ENCODE results near the gene STEAP3.

STEAP3 gene

GRCh38 chr2:119288576-119288975, 64.9 kb downstream of the STEAP3 start:
- TF ChIP-seq, protein P1, sequence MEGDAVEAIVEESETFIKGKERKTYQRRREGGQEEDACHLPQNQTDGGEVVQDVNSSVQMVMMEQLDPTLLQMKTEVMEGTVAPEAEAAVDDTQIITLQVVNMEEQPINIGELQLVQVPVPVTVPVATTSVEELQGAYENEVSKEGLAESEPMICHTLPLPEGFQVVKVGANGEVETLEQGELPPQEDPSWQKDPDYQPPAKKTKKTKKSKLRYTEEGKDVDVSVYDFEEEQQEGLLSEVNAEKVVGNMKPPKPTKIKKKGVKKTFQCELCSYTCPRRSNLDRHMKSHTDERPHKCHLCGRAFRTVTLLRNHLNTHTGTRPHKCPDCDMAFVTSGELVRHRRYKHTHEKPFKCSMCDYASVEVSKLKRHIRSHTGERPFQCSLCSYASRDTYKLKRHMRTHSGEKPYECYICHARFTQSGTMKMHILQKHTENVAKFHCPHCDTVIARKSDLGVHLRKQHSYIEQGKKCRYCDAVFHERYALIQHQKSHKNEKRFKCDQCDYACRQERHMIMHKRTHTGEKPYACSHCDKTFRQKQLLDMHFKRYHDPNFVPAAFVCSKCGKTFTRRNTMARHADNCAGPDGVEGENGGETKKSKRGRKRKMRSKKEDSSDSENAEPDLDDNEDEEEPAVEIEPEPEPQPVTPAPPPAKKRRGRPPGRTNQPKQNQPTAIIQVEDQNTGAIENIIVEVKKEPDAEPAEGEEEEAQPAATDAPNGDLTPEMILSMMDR (IDR thresholded peaks at IDR 0.05): no peak
- H3K4me1 ChIP-seq: peaks cover 35% of the 10 kb centered on the region
- H3K79me2 ChIP-seq: no peaks in the 10 kb centered on the region
- no peaks in the 10 kb centered on the region for H3K27me3 ChIP-seq (ENCODE audit: control insufficient read depth, insufficient read depth, low read length)
- no peak overlapping the region for H2AFZ ChIP-seq
- H3K9me3 ChIP-seq (ENCODE audit: control insufficient read depth, low read length): no peaks in the 10 kb centered on the region
- H3K4me2 ChIP-seq (ENCODE audit: low read length): no peak overlapping the region
- H3K27ac ChIP-seq: no peak overlapping the region
- no peaks in the 10 kb centered on the region for H3K36me3 ChIP-seq (ENCODE audit: control insufficient read depth, insufficient read depth, low read length)
- no peak overlapping the region for H3K9ac ChIP-seq
- no peak overlapping the region for H3K4me3 ChIP-seq (ENCODE audit: low read depth, low read length)

GRCh38 chr2:119289093-119289492, 65.5 kb downstream of the STEAP3 start:
- Histone ChIP-seq H3K9me3 (ENCODE audit: control insufficient read depth, low read length) (no peaks in the 10 kb centered on the region), H3K36me3 (ENCODE audit: control insufficient read depth, insufficient read depth, low read length) (no peaks in the 10 kb centered on the region), H3K9ac (no peak overlapping the region), H3K4me2 (ENCODE audit: low read length) (no peak overlapping the region), H3K4me1 (peaks cover 33% of the 10 kb centered on the region), H3K4me3 (ENCODE audit: low read depth, low read length) (no peak overlapping the region), H2AFZ (no peak overlapping the region), H3K79me2 (no peaks in the 10 kb centered on the region), H3K27me3 (ENCODE audit: control insufficient read depth, insufficient read depth, low read length) (no peaks in the 10 kb centered on the region), H3K27ac (no peak overlapping the region)
- TF ChIP-seq, protein P1 (IDR thresholded peaks at IDR 0.05): no peak

GRCh38 chr2:119289642-119290041, 66.0 kb downstream of the STEAP3 start:
- no peaks in the 10 kb centered on the region for H3K79me2 ChIP-seq
- H3K4me2 ChIP-seq (ENCODE audit: low read length): no peak overlapping the region
- no peaks in the 10 kb centered on the region for H3K9me3 ChIP-seq (ENCODE audit: control insufficient read depth, low read length)
- H3K4me1 ChIP-seq: peaks cover 34% of the 10 kb centered on the region
- no peak overlapping the region for H3K27ac ChIP-seq
- no peaks in the 10 kb centered on the region for H3K36me3 ChIP-seq (ENCODE audit: control insufficient read depth, insufficient read depth, low read length)
- H3K9ac ChIP-seq: no peak overlapping the region
- TF ChIP-seq, protein P1 (IDR thresholded peaks at IDR 0.05): no peak
- H3K27me3 ChIP-seq (ENCODE audit: control insufficient read depth, insufficient read depth, low read length): no peaks in the 10 kb centered on the region
- H3K4me3 ChIP-seq (ENCODE audit: low read depth, low read length): no peak overlapping the region
- H2AFZ ChIP-seq: no peak overlapping the region

- no peaks in the 10 kb centered on the region for H3K79me2 ChIP-seq
- H3K27me3 ChIP-seq (ENCODE audit: control insufficient read depth, insufficient read depth, low read length): no peaks in the 10 kb centered on the region
These were observed 67.4 kb downstream of the STEAP3 start for GRCh38 chr2:119290859-119291587.

More at GRCh38 chr2:119290859-119291587, 67.4 kb downstream of the STEAP3 start:
- no peaks in the 10 kb centered on the region for H3K36me3 ChIP-seq (ENCODE audit: control insufficient read depth, insufficient read depth, low read length)
- no peaks in the 10 kb centered on the region for H3K9me3 ChIP-seq (ENCODE audit: control insufficient read depth, low read length)
- TF ChIP-seq, protein P1 (IDR thresholded peaks at IDR 0.05): peak; percentile 95
- H3K4me2 ChIP-seq (ENCODE audit: low read length): peak overlapping the region; percentile 36
- H3K4me3 ChIP-seq (ENCODE audit: low read depth, low read length): no peak overlapping the region
- no peak overlapping the region for H3K9ac ChIP-seq
- H3K4me1 ChIP-seq: peaks cover 43% of the 10 kb centered on the region
- peak overlapping the region; percentile 94 for H3K27ac ChIP-seq
- H2AFZ ChIP-seq: peak overlapping the region; percentile 74
